Measurements from ENCODE around the gene SLC7A6OS. TPM values are rescaled to one million over a fixed set of nuclear protein-coding genes. Genes with fewer than 3 reads are reported as not detected.

The SLC7A6OS gene
- total RNA-seq: 10 to 100 TPM; 22.5 to 26.0 TPM
- polyA plus RNA-seq (2013, experiment 1 of 2): 20.1 TPM
- 19.2 TPM for polyA plus RNA-seq (2013, experiment 2 of 2)
- long read RNA-seq, experiment 1, full-length matches to known transcripts: 2 of 7 reads
- long read RNA-seq, experiment 1, partial matches to known transcripts: 4 of 7 reads
- long read RNA-seq, experiment 1, other reads (novel, unspliced or antisense): 1 of 7 reads
- long read RNA-seq, experiment 2, full-length matches to known transcripts: 36 of 48 reads
- long read RNA-seq, experiment 2, partial matches to known transcripts: 6 of 48 reads
- long read RNA-seq, experiment 2, other reads (novel, unspliced or antisense): 6 of 48 reads
- long read RNA-seq, experiment 3, full-length matches to known transcripts: 66 of 86 reads
- long read RNA-seq, experiment 3, partial matches to known transcripts: 6 of 86 reads
- long read RNA-seq, experiment 3, other reads (novel, unspliced or antisense): 14 of 86 reads
- long read RNA-seq, experiment 4, full-length matches to known transcripts: 27 of 33 reads
- long read RNA-seq, experiment 4, partial matches to known transcripts: 2 of 33 reads
- long read RNA-seq, experiment 4, other reads (novel, unspliced or antisense): 4 of 33 reads

GRCh38 chr16:68310774-68311511 is at the start of gene SLC7A6OS, which contains the start of gene PRMT7:
TSS of gene SLC7A6OS (minus strand) at chr16:68310946. CDS start at chr16:68310926, 20 bp downstream.
TSS of gene PRMT7 (plus strand) at chr16:68311019. CDS start at chr16:68315980, 4,961 bp downstream.
- peak within 1 kb of the TSS; percentile 94 for H3K4me3 ChIP-seq (ENCODE audit: low read length)
- WGBS, 2 experiments (ENCODE audit: insufficient coverage in 1 of 2, insufficient read length in 1 of 2): 1% methylated on average over 44 to 62 of the region's 62 CpGs
- peak within 1 kb of the TSS; percentile 69 for H3K9ac ChIP-seq (ENCODE audit: extremely low read depth, low read length, poor library complexity, severe bottlenecking)
- peaks cover 38% of the 10 kb centered on the region for H3K36me3 ChIP-seq (ENCODE audit: control insufficient read depth, insufficient read depth, low read length)
- Mint-ChIP-seq H3K9me3 (no peaks in the 10 kb centered on the region), H3K4me3 (peak within 1 kb of the TSS; percentile 91), H3K36me3 (ENCODE audit: low read depth) (peaks cover 35% of the 10 kb centered on the region), H3K27me3 (ENCODE audit: insufficient read depth) (no peaks in the 10 kb centered on the region), H3K4me1 (peaks cover 12% of the 10 kb centered on the region), H3K27ac (peak within 1 kb of the TSS; percentile 95)
- TF ChIP-seq CTCF (conservative IDR thresholded peaks at IDR 0.05): peak; percentile 33
- no peaks in the 10 kb centered on the region for H3K9me3 ChIP-seq (ENCODE audit: control insufficient read depth, low read length)
- peak; percentile 97 for DNase-seq
- H3K27me3 ChIP-seq (ENCODE audit: control insufficient read depth, insufficient read depth, low read length, poor library complexity, severe bottlenecking): no peaks in the 10 kb centered on the region
- H3K27ac ChIP-seq (ENCODE audit: low read depth, low read length): peak within 1 kb of the TSS; percentile 64
- no peaks in the 10 kb centered on the region for H3K4me1 ChIP-seq (ENCODE audit: control insufficient read depth, insufficient read depth, low read length)

DNA sequence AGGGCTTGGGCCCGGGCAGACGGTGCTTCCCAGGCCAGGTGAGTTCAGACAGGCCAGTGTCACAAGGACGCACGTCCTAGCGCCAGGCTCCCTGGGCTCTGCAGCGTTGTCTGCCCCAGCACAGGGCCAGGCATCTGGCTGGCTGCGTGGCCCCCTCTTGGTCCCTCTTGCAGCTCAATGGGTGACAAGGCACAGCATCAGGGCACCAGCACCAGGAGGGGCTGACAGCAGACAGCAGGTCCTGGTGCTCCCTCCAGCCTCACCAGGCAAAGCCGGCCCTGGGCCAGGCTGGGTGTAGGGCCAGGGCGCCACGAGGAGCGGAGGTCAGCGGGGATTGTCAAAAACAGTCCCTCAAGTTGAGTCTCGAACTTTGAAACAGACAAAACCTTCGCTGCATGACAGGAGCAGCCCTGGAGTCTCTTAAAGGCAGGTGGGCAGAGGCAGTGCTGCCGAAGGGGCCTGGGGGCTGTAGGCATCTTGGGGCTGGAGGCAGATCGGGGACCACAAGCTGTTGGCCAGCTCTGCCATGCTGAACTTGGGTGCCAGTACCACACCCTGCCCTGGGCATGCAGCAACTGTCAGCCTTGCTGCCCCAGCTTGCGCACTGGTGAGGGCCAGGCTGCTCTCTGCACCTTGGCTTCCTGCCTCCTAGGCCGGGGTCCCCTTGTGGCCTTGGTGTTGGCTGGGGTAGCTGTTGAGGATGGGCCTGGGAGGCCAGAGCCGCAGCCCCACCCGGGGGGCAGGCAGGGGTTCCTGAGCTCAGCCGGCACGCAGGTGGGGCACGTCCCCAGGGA is 48.8 kb upstream of the SLC7A6OS start:
- Mint-ChIP-seq H3K4me3 (no peak overlapping the region), H3K9me3 (no peaks in the 10 kb centered on the region), H3K27me3 (ENCODE audit: insufficient read depth) (no peaks in the 10 kb centered on the region), H3K36me3 (ENCODE audit: low read depth) (peaks cover 14% of the 10 kb centered on the region), H3K27ac (no peak overlapping the region), H3K4me1 (peaks cover 2% of the 10 kb centered on the region)
- no peaks in the 10 kb centered on the region for H3K9me3 ChIP-seq (ENCODE audit: control insufficient read depth, low read length)
- TF ChIP-seq CTCF (conservative IDR thresholded peaks at IDR 0.05): no peak
- no peaks in the 10 kb centered on the region for H3K27me3 ChIP-seq (ENCODE audit: control insufficient read depth, insufficient read depth, low read length, poor library complexity, severe bottlenecking)
- H3K4me1 ChIP-seq (ENCODE audit: control insufficient read depth, insufficient read depth, low read length): no peaks in the 10 kb centered on the region
- peaks cover 16% of the 10 kb centered on the region for H3K36me3 ChIP-seq (ENCODE audit: control insufficient read depth, insufficient read depth, low read length)
- no peak overlapping the region for H3K27ac ChIP-seq (ENCODE audit: low read depth, low read length)
- no peak overlapping the region for H3K4me3 ChIP-seq (ENCODE audit: low read length)
- WGBS, 2 experiments (ENCODE audit: insufficient coverage in 1 of 2, insufficient read length in 1 of 2): 94% methylated on average over 19 to 23 of the region's 23 CpGs
- no peak for DNase-seq
- no peak overlapping the region for H3K9ac ChIP-seq (ENCODE audit: extremely low read depth, low read length, poor library complexity, severe bottlenecking)

DNA sequence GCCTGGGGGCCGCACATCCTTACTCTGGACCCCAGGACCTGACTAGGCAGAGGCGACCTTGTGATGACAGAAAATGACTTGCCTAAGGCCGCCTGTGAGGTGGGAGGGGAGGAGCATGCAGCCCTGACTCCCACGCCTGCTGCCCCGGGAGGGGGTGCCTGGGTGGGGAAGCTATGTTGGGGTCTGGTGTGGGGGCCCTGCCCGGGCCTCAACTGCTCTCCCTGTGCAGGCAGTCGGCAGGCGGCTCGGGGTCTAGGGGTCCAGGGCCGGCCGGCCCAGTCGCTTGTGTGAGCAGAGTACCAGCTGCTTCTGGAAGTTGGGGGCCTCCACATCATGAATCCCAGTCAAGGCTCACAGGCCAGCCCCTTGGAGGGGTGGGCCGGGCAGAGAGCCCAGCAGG is 48.2 kb upstream of the SLC7A6OS start:
- Mint-ChIP-seq H3K4me1 (peaks cover 1% of the 10 kb centered on the region), H3K4me3 (no peak overlapping the region), H3K27me3 (ENCODE audit: insufficient read depth) (no peaks in the 10 kb centered on the region), H3K9me3 (no peaks in the 10 kb centered on the region), H3K27ac (no peak overlapping the region), H3K36me3 (ENCODE audit: low read depth) (peaks cover 19% of the 10 kb centered on the region)
- H3K36me3 ChIP-seq (ENCODE audit: control insufficient read depth, insufficient read depth, low read length): peaks cover 18% of the 10 kb centered on the region
- 95 to 100% methylated on average over 3 to 13 of the region's 13 CpGs for WGBS, 2 experiments (ENCODE audit: insufficient coverage in 1 of 2, insufficient read length in 1 of 2)
- no peaks in the 10 kb centered on the region for H3K4me1 ChIP-seq (ENCODE audit: control insufficient read depth, insufficient read depth, low read length)
- no peaks in the 10 kb centered on the region for H3K27me3 ChIP-seq (ENCODE audit: control insufficient read depth, insufficient read depth, low read length, poor library complexity, severe bottlenecking)
- no peak overlapping the region for H3K9ac ChIP-seq (ENCODE audit: extremely low read depth, low read length, poor library complexity, severe bottlenecking)
- H3K4me3 ChIP-seq (ENCODE audit: low read length): no peak overlapping the region
- TF ChIP-seq CTCF (conservative IDR thresholded peaks at IDR 0.05): no peak
- H3K27ac ChIP-seq (ENCODE audit: low read depth, low read length): no peak overlapping the region
- H3K9me3 ChIP-seq (ENCODE audit: control insufficient read depth, low read length): no peaks in the 10 kb centered on the region
- DNase-seq: no peak
